Heart right ventricle (tissue), 16 donors: ENCODE results near the gene DUSP1. TPM values are rescaled to one million over a fixed set of nuclear protein-coding genes. Genes with fewer than 3 reads are reported as not detected.
"Not testable (repeated sequence)": the region's sequence is repeated elsewhere in the genome, so short reads cannot be mapped to it uniquely, and the experiment has no call there.

Experiments
- ATAC-seq, 8 donors: fragments of 200-7000 bp; cut with Tn5 transposase; one replicate each; pipeline ENCODE4 v1.9.1; 2020; ENCODE audit warnings: mild to moderate bottlenecking in 8 of 8, moderate library complexity in 8 of 8, moderate number of reproducible peaks in 1 of 8
- DNase-seq, 2 donors: peaks; one replicate each; pipeline ENCODE4 v3.0.0-alpha.2; 2020
- H3K27ac ChIP-seq, 10 donors: fragments of 200-600 bp; sonication (generic) in 2 of 10; one replicate each; pipeline versions ENCODE4 v1.5.0 to v1.8.0; 2020 to 2022; ENCODE audit warnings: mild to moderate bottlenecking in 3 of 10
- H3K27me3 ChIP-seq, 7 donors: fragments of 200-600 bp; one replicate each; pipeline ENCODE4 v1.8.0; 2021 to 2022; ENCODE audit warnings: mild to moderate bottlenecking in 2 of 7
- H3K36me3 ChIP-seq, 9 donors: fragments of 200-600 bp; sonication (generic) in 1 of 9; one replicate each; pipeline versions ENCODE4 v1.5.0 to v1.8.0; 2020 to 2022; ENCODE audit warnings: mild to moderate bottlenecking in 2 of 9
- H3K4me1 ChIP-seq, 9 donors: fragments of 200-600 bp; sonication (generic) in 1 of 9; one replicate each; pipeline versions ENCODE4 v1.5.0 to v1.8.0; 2020 to 2022; ENCODE audit warnings: mild to moderate bottlenecking in 4 of 9
- H3K4me3 ChIP-seq, 10 donors: fragments of 200-600 bp; sonication (generic) in 2 of 10; one replicate each; pipeline versions ENCODE4 v1.5.0 to v1.8.0; 2020 to 2022; ENCODE audit warnings: mild to moderate bottlenecking in 7 of 10, moderate library complexity in 2 of 10
- H3K9me3 ChIP-seq, 11 donors: fragments of 200-600 bp in 10 of 11; sonication (generic) in 2 of 11; one replicate each; pipeline versions ENCODE4 v1.5.0 to v1.8.0; 2013 to 2022; ENCODE audit warnings: mild to moderate bottlenecking in 2 of 11, control low read depth in 1 of 11, moderate library complexity in 1 of 11
- WGBS, 2 donors: extraction: QIAGEN DNeasy Blood & Tissue Kit; methylation state at CpG; one replicate each; pipeline ENCODE4 v1.1.7; 2013; ENCODE audit warnings: inconsistent platforms in 1 of 2; 5-methylcytosine and 5-hydroxymethylcytosine counted together
- intact Hi-C, 10 donors: fragments of 100-400 bp; cut with DNase I; formaldehyde crosslinking; loops; one replicate each; pipeline versions ENCODE4 v1.11.1 to v1.14.2; 2022
- polyA plus RNA-seq, 2 donors: library from polyadenylated mRNA; stranded (reverse); fragments of 200-250 nt; gene quantifications; one replicate each; pipeline ENCODE4 v1.2.3, GENCODE V29; 2013
- total RNA-seq, 10 donors: library from RNA; stranded (reverse); fragmentation: NEBNext Ultra II Directional in 3 of 10; extraction: Animal tissue kit (Norgen Biotek cat#: 25700) in 3 of 10; gene quantifications; one replicate each; pipeline versions ENCODE4 v1.2.1 to v1.2.4, GENCODE V29; 2021 to 2023
- TF ChIP-seq, protein P1 (sequence below), 9 donors: fragments of 200-600 bp; sonication (generic) in 2 of 9; IDR thresholded peaks; one replicate each; pipeline versions ENCODE4 v1.5.0 to v1.8.0; 2021 to 2022; ENCODE audit warnings: antibody characterized with exemption in 9 of 9, mild to moderate bottlenecking in 5 of 9, moderate library complexity in 1 of 9
- donor health status: Arrhythmogenic right ventricular cardiomyopathy.
- donor health status: ischemic (EF 13 %, LVEDD 7.1; RV severe dilation, severe dysfunction).
- donor health status: healthy with polysubstance abuse.
- donor health status: DM: no; HTN: yes; CAD: no.
- donor health status: DM: no; HTN: no; CAD: no.
- donor health status: ischemic (EF 25% LVEDD 6.9; RV normal size, moderate dysfunction).
- donor health status: ischemic (EF 25% LVEDD 5.7; RV mildly dilated, moderate dysfunction).
- donor health status: healthy.
- donor health status: DM: yes; HTN: yes; CAD: no.
- donor health status: Ischemic cardiomyopathy.
- donor health status: ischemic (EF 35%, LVEDD 5.7; RV mildly dilated, moderate dysfunction).
- donor health status: nonischemic (EF 11% LVEDD 7.7; RV severe dilation, severe dysfunction).
- donor health status: DM: yes; HTN: yes; CAD: no.
- donor health status: PGD.
- donor health status: ischemic (EF 29% LVEDD 5.4; RV normal size, mild dysfunction).
- donor health status: nonischemic (EF 23%, LVEDD 6.1; RV moderate dilation, normal function).

The DUSP1 gene
- total and polyA plus RNA-seq, 12 donors: 33.3 to 215 (median 125) TPM

DNA sequence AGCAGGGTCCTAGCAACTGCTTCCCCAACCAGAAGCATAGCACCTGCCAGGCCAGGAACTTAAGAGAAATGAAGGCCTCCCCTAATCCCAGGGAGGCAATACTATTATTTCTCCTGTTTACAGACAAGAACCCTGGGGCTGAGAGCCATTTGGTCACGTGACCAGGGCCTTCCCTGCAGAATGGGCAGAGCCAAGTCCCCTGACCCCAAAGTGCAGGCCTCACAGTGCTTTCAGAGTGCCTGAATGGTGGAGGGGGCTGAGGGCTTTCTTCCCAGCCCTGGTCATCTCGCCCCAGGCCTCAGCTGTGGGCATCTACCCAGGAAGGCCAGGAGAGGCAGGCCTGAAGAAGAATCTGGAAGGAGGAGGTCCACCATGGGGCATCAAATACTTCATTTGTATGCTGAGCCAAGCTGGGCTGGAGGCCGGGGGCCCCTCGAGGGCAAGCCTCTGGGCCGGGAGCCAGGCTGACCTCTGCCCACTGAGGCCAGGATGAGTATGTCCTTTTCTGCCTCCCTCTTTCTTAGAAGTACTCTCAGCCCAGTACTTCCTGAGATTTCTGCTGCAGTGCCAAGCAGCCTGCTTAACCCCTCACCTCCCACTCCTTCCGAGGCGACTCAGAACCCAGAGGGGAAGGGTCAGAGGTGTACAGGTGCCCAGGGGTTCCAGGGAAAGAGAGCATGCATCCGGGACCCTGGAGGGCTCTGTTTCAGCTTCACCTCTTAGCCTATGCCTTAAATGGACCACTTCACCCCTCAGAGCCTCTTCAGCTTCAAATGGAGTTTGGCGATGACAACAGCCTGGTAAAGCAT, 18.9 kb upstream of the DUSP1 start:
- intact Hi-C loops: loop anchor here in 1 of 10 donors (10.0 kb wide), 1 partner anchor 65 kb away; no protein-coding TSS in a partner anchor
- WGBS, 2 donors: 66 to 67% methylated on average over 9 of the region's 9 CpGs
- peak in 7 of 8 donors; percentile 1 to 12 (median 8) for ATAC-seq
- Histone ChIP-seq H3K4me1 (peaks cover 13 to 55% (median 38%) of the 10 kb centered on the region in 9 donors), H3K36me3 (no peaks in the 10 kb centered on the region), H3K9me3 (no peaks in the 10 kb centered on the region), H3K27me3 (no peaks in the 10 kb centered on the region), H3K4me3 (no peak overlapping the region), H3K27ac (peak overlapping the region; percentile 61 to 90 (median 79))
- TF ChIP-seq, protein P1, sequence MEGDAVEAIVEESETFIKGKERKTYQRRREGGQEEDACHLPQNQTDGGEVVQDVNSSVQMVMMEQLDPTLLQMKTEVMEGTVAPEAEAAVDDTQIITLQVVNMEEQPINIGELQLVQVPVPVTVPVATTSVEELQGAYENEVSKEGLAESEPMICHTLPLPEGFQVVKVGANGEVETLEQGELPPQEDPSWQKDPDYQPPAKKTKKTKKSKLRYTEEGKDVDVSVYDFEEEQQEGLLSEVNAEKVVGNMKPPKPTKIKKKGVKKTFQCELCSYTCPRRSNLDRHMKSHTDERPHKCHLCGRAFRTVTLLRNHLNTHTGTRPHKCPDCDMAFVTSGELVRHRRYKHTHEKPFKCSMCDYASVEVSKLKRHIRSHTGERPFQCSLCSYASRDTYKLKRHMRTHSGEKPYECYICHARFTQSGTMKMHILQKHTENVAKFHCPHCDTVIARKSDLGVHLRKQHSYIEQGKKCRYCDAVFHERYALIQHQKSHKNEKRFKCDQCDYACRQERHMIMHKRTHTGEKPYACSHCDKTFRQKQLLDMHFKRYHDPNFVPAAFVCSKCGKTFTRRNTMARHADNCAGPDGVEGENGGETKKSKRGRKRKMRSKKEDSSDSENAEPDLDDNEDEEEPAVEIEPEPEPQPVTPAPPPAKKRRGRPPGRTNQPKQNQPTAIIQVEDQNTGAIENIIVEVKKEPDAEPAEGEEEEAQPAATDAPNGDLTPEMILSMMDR (IDR thresholded peaks at IDR 0.05): no peak
- DNase-seq: no peak

DNA sequence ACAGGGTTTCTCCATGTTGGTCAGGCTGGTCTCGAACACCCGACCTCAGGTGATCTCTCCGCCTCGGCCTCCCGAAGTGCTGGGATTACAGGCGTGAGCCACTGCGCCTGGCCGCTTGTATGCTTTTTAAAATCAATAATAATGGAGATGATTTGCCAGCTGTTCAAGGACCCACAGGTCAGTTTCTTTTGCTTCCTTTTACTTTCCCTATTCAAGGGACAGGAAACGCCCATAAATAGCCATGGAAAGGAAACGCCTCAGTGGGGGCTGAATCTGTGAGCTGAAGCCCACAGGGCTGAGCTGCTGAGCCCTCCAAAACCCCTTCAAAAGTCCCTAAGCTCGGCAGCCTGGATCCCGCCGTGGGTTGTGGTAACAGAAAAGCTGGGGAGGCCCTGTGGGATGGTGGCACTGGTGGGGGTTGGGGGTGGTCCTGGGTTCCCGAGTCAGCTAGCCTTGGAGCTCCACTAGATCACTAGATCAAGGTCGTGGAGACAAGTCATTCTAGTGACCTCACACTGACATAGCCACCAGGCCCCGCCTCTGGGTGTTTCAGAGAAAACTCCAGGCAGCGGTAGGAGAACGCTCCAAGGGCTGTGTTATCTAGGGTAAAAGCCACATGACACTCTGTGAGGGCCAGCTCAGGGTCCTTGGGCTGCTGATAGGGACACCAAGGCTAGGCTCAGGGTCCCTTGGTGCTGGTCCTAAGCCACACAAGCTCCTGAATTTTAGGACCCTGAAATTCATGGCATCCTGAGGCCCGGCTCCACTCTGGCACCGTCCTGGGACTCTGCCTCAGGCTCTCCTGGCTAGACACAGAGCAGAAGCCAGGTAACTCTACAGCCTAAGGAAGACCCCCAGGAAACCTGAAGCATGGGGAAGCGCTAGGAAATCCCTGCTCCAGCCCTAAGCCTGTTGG, 18.0 kb upstream of the DUSP1 start:
- Histone ChIP-seq H3K36me3 (no peaks in the 10 kb centered on the region), H3K27ac (peak overlapping the region; percentile 61 to 90 (median 79)), H3K4me1 (peaks cover 10 to 46% (median 30%) of the 10 kb centered on the region in 9 donors), H3K4me3 (peak overlapping the region in 7 of 10 donors; percentile 3 to 41 (median 20)), H3K9me3 (no peaks in the 10 kb centered on the region), H3K27me3 (no peaks in the 10 kb centered on the region)
- peak; percentile 66 to 81 for DNase-seq
- 48 to 50% methylated on average over 21 of the region's 21 CpGs for WGBS, 2 donors
- intact Hi-C loops: no loop called here
- TF ChIP-seq, protein P1 (IDR thresholded peaks at IDR 0.05): no peak
- peak; percentile 56 to 93 (median 84) for ATAC-seq

DNA sequence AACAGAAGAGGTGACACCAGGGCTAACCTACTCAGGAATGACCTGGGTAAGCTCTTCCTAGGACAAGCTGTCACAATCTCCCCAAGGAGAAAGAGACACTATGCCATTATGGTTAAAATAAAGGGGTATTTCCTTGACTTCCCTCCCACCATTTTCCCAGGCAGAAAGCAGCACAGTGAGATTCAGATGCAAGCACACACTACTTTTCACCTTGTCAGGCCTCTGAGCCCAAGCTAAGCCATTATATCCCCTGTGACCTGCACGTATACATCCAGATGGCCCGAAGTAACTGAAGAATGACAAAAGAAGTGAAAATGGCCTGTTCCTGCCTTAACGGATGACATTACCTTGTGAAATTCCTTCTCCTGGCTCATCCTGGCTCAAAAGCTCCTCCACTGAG, 16.5 kb upstream of the DUSP1 start:
- intact Hi-C loops, H3K4me3 ChIP-seq, H3K36me3 ChIP-seq, H3K9me3 ChIP-seq, H3K27ac ChIP-seq, ATAC-seq, DNase-seq, H3K27me3 ChIP-seq: not testable (repeated sequence)
- 89 to 95% methylated on average over 3 of the region's 3 CpGs for WGBS, 2 donors
- H3K4me1 ChIP-seq: peaks cover 10 to 33% (median 24%) of the 10 kb centered on the region in 9 donors

DNA sequence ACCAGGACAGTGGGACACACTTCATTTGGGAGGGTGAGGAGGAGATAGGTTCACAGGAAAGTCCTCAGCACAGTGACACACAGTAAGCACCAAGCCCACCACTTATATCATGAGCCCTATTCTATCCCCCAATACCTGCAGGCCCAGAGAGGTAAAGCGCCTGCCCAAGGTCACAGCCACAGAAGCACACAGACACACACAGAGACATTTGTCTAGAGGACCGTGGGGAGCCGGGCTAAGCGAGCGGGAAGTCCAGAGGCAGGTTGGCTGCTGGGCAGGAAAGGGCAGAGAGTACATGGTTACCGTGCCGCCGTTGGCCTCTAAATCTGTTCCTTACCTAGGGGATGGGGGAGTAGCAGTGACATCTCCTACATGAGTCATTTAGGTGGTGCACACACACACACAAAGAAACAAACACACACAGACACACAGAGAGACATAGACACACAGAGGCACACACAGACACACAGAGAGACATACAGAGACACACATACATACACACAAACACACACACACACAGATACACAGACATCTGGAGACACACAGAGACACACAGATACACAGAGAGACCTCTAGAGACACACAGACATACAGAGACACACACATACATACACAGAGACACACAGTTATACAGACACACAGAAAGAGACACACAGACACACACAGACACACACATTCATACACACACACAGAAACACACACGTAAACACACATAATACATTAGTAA, 15.9 kb upstream of the DUSP1 start:
- no peaks in the 10 kb centered on the region for H3K27me3 ChIP-seq
- H3K4me3 ChIP-seq: no peak overlapping the region
- TF ChIP-seq, protein P1 (IDR thresholded peaks at IDR 0.05): no peak
- H3K36me3 ChIP-seq: no peaks in the 10 kb centered on the region
- H3K9me3 ChIP-seq: no peaks in the 10 kb centered on the region
- ATAC-seq (no peak), DNase-seq (no peak)
- no peak overlapping the region for H3K27ac ChIP-seq
- intact Hi-C loops: no loop called here
- 94 to 95% methylated on average over 9 of the region's 9 CpGs for WGBS, 2 donors
- peaks cover 10 to 40% (median 24%) of the 10 kb centered on the region in 9 donors for H3K4me1 ChIP-seq
